ENCODE measurements around the gene ZP1. TPM values are rescaled to one million over a fixed set of nuclear protein-coding genes. Genes with fewer than 3 reads are reported as not detected.

ZP1 gene
- polyA plus RNA-seq, 1 donor, result 0.30 TPM

DNA sequence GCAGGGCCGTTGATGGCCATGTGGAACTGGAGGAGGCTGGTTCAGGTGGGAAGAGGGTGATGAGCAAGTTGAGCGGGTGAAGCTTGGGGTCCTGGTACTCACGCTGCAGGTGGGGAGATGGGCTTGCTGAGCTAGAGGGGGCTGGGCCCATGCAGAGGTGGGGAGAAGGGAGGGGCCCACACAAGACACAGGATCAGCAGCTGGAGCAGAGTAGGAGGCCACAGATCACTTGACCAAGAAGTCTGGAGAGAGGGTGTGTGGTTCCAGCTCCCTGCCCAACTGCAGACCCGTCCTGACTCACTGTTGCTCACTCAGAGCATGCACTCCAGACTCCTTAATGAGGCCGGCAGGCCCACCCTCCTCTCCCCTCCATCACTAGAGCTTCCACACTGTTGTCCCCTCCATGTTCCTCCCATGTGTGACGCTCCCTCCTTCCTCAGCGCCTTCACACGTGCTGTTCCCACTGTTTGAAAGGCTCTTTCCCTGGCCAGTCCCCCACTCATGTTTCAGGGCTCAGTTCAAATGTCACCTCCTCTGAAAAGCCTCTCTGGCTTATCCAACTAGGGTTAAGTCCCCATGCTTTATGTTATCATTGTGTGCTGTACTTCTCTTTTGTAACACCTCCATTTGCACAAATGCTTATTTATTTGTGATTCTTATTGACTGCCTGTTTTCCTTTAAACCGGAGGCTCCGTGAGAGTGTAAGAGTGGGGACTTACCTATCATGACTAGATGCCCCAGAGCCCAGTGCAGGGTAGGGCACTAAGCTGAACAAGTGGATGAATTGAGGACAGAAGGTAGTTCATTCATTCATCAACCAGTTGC is 23.1 kb upstream of the ZP1 start:
- DNase-seq, result no peak

DNA sequence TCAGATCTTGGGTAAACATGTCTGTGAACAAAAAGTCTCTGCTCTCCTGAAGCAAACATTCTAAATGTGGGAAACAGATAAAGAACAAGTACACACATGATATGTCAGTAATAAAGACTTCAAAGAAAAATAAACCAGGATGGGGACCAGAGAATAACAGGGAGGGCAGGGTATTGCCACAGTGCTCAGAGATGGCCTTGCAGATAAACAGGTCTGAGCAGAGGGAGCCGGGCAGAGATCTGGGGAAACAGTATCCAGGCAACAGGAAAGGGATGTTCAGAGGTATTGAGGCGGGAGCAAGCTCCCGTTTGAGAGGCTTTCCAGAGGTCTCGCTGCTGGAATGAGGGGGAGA is 22.5 kb upstream of the ZP1 start:
- no peak for DNase-seq

DNA sequence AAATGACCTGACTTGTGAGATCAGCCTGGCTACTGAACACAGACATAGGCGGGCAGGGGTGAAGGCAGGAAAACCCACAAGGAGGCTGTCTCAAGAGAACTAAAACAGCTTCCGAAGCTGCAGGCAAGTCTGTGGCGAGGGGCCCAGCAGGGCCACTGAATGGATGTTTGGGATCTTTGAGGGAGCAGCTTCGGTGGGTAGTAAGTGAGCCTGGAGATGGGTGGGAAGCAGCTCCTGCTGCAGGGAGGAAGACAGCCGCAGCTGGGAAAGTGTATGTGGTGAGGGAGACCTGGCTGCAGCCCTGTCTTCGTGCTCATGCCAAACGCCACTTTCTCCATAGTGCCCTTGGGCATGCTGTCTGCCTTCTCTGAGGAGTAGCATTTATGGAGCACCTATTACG is 22.0 kb upstream of the ZP1 start:
- DNase-seq, result no peak

DNA sequence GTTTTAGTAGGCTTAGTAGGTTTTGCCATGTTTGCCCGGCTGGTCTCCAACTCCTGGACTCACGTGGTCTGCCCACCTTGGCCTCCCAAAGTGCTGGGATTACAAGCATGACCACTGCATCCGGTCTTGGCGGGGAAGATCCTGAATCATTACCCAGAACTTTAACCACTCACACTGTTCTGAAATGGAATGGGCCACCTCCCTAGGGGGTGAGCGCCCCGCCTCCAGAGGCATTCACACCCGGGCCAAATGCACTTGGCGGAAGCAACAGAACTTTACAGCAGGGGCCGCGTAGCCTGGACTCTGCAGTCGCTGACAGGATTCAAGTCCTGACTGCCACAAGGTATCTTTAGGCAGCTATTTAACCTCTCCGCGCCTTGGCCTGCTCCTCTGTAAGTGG is 20.1 kb upstream of the ZP1 start:
- DNase-seq, result no peak

DNA sequence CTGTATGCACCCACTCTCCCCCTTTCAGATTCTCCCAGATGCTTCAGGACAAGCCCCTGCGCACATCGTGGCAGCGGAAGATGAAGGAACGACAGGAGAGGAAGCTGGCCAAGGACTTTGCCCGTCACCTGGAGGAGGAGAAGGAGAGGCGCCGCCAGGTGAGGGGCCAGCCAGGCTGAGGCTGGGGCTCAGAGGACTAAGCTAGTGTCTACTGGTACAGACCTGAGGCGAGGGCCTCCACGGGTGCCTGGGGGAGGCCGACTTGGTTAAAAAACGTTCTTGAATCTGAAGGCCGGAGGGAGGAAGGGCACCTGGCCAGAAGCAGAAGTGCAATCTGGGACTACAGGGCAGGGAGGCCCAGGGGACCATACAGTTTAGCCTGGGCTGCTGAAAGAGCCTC is 19.4 kb upstream of the ZP1 start:
- no peak for DNase-seq

DNA sequence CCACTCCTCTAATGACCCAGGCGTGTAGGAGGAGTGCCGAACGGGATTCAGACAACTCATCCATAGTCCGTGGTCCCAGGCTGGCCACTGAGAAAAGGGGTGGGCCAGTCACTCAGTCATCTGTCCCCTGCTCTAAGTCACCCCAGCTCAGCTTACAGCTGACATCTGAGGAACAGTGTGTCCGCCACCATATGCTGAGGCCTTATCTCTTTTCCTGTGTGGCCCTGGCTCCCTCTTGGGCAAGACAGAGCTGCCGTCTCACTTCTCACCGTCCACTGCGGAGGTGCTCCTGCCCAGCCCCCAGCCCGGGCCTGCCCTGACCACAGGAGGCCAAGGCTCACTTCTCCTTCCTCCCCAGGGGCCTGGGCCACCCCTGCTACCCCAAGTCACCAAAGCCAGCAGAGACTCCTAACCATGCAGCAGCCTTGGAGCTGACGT is 18.6 kb upstream of the ZP1 start:
- no peak for DNase-seq

DNA sequence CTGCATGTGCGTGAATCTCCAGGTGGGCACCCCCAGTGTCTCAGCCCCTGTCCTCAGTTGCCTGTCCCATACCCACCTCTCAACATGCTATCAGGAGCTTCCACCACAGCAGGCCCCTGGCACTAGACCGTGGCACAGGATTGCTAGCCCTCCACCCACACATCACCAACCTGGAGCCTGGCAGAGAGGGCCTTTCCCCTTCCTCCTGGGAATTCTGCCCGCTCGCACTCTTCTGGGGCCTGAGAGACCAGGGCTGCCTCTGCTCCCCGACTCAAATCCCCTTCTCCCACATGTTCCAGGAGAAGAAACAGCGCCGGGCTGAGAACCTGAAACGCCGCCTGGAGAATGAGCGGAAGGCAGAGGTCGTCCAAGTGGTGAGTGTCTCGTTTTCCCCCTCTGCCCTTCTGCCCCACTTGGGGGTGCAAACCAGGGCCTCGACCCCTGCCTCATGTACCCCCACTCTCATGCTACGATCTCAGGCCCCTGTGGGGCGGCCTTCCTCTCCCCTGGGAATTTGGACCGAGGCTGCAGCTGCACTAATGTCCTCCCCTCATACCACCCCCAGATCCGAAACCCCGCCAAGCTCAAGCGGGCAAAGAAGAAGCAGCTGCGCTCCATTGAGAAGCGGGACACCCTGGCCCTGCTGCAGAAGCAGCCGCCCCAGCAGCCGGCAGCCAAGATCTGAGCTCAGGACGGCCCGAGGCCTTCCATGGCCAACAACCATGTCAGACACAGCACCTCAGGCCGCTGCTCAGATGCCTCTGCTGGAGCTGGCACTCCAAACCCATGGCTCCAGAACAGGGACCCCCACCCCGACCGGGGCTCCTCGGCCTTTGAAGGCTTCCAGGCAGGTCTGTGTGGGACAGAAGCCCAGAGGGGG is 17.5 kb upstream of the ZP1 start:
- DNase-seq, result no peak

DNA sequence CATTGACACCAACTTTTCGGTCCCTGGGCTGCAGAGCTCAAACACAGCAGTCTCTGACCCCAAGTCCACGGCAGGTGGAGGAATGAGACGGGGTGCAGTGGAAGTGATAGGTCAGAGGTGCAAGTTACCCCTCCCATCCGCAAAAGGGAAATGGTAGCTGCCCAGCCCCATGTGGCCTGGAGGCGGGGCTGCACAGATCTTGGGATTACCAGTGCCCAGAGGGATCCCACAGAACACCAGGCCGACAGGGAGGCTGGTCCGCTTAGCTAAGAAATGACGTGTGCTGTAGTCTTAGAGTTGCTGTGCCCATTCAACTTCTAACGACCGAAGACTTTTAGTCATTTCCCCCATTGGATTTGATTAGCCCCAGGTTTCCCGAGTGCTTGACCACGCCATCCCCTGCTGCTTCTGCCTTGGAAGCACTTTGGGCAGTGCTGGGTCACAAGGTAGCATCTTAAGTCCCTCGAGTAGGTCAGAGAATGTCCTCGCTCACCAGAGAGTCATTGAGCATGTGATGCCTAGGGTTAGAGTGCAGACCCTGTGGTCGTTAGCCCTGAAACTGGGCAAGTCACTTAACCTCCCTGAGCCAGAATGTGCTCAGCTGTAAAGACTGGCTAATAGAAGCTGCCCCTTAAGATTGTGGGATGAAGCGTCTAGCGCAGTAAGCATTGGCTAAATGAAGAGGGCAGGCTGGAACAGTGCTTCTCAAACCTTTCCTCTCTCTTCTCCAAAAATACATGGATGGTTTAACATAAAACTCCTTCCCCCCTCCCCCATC is 15.8 kb upstream of the ZP1 start:
- DNase-seq, result no peak

DNA sequence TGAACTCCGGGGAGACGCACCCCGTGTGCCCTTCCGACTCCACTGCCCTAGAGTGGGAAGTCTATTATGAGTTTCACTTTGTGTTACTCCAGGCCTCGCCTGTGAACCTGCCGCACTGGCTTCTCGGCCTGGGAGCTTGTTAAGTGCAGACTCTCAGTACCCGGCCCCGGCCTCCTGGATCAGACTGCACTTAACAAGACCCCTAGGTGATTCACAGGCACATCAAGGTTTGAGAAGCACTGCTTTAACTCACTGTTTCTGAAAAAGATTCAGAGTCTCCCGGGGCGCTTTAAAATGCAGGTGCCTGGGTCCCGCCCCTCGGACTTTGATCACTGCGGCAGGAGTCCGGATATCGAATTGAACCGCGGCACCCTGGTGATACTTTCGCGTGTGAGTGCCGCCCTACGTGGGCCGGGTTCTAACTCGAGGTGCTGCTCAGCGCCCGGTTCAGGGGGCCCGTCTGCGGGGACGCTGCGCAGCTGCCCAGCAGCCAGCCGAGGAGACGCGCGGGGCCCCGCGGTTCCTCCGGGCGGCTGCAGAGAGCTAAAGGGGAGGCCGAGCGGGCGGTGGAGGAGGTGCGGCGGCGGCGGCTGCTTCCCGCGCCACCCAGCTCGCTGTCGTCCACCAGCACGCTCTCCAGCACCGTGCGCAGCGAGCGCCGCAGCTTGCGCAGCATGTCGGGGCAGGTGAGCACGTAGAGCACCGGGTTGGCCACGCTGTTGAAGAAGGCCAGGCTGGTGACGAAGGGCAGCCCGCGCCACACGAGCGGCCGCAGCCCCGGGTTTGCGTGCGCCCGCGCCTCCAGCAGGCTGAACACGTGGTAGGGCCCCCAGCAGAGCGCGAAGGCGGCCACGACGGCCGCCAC is 15.0 kb upstream of the ZP1 start:
- DNase-seq, result no peak

DNA sequence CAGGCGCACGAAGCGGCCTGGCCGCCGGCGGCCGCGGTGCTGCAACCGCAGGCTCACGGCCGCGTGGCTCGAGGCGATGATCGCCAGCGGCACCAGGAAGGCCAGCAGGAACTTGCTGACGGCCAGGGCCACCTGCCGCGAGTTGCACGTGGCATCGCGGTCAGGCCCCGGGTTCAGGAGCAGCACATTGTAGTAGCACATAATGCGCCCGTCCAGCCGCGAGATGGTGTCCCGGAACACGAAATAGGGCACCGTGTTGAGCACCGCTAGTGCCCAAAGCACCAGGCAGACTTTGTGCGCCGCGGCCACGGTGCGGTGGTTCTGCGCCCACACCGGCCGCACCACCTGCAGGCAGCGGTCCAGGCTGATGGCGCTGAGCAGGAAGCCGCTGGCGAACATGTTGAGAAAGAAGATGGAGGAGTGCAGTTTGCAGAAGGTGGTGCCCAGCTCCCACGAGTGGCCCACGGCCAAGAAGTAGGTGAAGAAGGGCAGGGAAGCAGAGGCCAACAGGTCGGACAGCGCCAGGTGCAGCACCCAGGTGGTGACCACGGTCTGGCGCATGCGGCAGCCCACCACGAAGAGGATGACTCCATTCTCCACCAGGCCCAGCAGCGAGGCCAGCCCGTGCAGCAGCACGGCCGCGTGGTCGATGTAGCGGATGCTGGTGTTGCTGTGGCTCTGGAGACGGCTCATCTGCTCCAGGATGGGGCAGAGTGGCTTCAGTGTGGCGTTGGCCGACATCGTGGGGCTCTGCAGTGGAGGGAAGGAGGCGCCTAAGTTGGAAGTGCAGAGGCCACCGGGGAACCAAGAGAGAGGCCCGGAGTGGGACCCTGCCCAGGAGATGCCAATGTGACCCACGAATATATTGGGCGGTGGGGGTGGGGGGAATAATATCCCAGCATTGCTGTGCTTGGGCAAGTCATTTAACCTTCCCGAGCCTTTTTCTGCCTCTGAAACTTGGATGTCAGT is 14.1 kb upstream of the ZP1 start:
- DNase-seq, result no peak

DNA sequence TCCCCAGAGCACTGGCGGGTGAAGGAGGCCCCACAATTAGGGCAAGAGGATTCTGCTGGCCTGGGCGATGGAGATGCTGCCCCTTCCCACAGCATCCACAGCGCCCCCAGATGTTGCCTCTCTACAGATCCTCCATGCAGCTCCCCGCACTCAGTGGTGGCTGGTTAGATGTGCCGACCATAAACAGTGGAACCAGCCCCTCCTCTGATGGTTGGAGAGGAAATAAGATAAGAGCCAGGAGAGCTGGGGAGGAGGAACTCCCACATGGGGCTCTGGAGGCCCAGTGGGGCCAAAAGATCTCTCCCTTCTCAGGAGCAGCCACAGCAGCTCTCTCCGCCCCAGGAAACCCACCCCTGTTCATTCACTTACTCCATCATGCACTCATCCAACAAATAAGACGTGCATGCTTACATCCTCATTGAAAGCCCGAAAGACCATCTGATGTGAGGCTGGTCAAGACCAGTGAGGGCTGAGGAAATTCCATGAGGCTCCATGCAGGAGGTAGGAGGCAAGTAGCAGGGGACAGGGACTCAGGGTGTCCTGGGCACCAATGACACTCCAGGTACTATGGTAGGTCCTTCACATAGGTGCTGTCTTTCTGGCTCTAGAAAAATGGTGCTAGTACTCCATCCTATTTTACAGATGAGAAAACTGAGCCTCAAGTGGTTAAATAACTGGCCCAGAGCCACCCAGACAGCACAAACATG is 13.0 kb upstream of the ZP1 start:
- no peak for DNase-seq

DNA sequence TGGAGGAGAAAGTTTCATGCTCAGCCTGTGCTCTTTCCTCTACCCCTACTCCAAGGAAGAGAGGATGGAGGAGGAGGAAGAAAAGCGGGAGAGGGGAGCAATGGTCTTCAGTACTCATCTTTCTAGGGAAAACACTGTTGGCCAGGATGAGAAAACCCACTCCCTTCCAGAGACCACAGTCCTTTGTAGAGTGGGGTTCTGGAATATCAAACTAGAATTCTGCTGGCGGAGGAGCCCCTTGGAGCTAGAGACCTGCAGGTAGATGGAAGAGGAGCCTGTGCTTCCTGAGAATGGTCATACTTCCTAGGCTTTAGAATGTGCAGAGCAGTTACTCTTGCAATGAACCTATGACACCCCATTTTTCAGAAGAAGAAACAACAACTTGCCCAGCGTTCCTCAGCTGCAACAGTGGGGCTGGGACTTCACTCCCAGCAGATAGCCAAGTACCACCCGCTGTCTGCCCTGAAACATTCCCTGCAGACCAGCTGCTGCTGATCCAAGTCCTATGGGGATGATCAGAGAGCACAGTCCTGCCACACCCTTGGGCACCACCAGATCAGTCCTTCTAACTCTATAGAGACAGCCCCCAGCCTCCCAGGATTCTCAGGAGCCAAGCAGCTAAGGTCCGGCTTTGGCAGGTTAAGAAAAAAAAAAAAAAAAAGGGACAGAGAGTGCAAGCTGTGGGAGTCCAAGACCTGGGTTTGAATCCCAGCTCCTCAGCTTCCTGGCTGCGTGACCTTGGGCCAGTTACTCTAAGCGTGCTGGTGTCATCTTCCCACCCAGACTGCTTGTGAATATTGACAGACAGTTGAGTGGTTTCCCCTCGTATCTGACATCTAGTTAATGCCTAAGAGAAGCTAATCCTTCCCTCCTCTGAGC is 12.3 kb upstream of the ZP1 start:
- no peak for DNase-seq

DNA sequence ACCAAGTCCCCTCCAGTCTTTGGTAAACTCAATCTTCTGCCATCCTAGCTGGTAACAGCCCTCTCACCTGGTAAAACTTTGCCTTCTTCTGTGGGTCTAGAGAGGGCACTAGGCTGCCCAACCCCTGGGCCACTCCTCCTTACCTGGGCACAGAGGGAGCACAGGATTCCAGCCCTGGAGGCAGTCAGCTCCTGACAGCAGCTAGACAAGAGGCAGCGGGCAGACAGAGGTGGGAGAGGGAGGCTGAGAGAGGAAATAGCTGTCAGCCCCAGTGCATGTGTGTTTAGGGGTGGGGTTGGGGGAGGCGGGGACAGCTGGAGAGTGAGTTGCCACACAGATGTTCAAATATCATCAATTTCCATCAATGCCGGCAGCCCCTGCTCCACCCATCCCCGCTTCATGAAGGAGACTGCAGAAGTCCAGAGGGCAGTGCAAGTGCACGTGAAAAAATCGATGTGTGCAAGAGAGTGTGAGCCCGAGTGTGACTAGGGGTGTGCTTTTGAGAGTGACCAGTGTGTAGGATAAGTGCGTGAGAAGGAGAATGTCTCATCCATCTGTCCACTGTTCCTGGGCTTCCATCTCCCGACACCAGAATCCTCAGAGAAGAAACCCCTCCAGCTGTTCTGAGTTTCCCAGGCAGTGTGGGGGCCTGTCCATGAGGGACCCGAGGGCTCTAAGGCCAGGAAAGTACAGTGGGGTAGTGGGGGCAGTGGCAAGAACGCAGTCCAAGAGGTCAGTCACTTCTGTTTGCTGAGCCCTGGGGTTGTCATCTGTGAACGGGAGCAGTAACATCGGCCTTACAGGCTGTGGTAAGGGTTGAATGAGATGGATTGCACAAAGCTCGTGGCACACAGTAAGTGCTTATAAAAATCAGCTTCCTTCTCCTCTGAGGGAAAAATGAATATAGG is 11.4 kb upstream of the ZP1 start, which contains the start of gene PTGDR2:
PTGDR2 (minus strand) TSS at position 225 of the 908 bp plus-strand sequence. CDS start 2,228 bp downstream, outside the sequence.
- no peak for DNase-seq

DNA sequence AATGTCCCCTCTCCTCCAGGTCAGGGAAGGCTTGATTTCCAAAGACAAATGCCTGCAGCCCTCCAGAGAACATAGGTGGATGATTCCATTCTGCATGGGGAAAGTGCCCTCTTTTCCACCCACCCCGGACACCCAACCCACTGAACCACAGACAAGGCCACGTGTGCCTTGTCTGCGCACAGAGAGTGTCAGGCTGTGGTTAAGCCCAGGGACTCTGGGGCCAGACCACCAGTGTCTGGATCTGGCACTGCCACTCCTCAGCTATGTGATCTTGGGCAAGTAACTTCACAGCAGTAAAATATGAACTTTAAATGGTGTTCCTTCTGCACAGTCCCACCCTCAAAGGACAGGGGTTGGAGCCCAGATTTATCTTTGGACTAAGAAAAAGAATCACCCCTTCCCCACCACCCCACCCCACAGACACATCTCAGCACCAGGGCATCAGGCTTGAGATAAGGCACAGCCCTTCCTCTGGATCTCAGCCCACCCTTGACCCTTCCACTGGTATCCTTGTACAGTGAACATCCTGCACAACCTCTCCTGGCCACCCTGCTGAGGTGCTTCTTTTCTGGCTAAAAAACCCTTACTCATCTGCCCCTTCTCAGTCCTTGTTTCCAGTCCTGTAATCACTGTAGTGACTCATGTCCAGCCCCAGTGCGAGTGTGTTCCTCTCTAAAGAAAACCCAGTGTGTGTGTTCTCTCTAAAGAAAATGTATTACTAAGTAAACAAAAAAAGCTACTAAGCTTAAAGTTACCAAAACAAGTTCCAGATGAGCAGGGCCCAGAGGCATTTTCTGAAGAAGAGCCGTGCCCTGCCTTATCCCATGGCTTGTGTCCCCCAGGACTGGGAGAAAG is 9.7 kb upstream of the ZP1 start:
- DNase-seq, result no peak

DNA sequence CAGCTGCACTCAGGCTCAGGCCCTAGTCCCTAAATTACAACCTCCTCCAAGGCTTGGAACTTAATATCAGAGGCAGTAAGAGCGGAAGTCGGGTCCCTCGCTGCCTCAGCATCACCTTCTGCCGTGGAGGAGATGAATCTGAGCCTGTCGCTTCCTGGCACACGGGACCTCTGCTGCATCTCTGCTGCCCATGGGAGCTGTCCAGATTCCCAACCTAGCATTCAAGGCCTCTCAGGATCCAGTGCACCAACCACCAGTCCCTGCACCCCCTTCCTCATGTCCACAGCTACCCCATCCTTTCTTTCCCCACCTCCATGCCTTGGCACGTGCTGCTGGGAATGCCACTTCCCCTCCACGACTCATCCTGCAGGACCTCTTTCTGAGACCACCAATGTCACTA is 9.1 kb upstream of the ZP1 start:
- DNase-seq, result no peak

DNA sequence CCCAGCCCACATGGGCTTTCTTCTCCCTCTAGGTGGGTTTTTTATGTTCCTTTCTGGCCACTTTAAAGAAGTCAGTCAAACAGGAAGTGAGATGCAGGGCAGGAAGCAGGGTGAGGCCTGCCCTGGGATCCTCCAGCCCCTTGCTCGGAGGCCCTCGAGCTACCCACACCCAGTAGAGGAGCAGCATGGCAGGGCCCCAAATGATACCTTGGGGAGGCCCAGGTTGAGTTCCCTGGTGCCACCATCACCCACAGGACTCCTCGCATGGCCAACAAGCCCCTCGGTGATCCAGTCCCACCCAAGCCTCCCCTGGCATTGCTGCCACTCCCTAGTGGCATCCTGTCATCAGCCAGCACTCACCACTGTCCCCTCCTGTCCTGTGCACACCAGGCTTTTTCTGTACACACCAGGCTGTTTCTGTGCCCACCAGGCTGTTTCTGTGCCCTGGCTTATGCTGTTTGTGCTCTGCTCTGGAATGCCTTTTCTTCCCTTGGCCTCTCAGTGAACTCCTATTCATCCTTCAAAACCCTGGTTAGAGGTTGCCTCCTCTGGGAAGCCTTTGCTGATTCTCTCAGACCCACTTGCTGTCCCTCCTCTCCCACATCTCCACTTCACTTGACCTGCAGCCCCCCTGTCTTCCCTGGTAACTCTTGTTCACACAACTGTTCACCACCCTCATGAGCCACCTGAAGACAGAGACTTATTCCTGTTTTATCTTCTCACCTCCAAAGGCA is 8.4 kb upstream of the ZP1 start:
- no peak for DNase-seq
